Muscle of back (tissue), 11 donors: ENCODE data around the gene PIF1. TPM values are rescaled to one million over a fixed set of nuclear protein-coding genes. Genes with fewer than 3 reads are reported as not detected.
A peak's percentile ranks its signal among the peaks of the same experiment; 100 is the strongest.
"Not testable (repeated sequence)": the region's sequence is repeated elsewhere in the genome, so short reads cannot be mapped to it uniquely, and the experiment has no call there.

Experiments
- DNase-seq, 3 donors: peaks; one replicate each; pipeline versions ENCODE4 v3.0.0 to v3.0.0-alpha.2; 2013
- polyA plus RNA-seq, 10 donors: library from polyadenylated mRNA; unstranded; fragments of 120-200 nt; gene quantifications; one replicate each; pipeline ENCODE4 v1.2.1, GENCODE V29; 2013; ENCODE audit not compliant: insufficient read length in 10 of 10

PIF1 gene
- polyA plus RNA-seq, 10 donors, result 3.6 to 11.0 (median 6.1) TPM

DNA sequence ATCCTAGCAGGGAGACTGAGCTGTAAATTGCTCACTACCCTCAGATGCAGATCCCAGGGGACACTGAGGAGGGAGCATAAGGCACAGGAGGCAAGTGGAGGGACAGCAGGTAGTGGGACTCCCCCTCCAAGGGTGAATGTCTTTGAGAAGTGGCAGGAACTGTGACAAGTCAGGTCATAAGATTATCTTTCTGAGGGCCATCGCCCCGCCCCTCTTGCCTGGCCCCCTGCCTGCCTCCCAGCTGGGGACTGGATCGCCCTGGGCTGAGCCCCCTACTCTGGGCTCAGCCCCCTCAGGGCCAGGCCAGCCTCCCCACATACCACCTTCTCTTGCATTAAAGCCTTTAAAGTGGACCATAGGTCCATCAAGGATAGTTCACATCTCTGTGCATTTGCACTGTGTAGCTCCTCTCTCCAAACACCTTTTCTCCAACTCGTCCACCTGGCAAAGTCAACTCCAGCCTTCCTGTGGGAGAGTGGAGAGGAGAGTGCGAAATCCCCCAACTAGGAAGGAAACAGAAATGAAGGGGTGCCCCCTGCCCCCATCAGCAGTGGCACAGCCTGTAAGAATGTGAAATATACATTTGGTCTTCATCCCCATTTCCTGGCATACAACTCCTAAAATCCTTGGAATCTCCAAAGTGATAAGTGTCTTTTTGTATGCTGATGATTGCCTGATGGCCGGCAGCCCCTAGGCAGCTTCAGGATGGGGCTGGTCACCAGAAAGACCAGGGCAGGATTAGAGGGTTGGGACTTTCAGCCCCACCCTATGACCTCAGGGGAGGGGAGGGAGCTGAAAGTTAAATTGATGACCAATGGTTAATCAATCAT, 14.7 kb downstream of the PIF1 start:
- DNase-seq, result no peak

DNA sequence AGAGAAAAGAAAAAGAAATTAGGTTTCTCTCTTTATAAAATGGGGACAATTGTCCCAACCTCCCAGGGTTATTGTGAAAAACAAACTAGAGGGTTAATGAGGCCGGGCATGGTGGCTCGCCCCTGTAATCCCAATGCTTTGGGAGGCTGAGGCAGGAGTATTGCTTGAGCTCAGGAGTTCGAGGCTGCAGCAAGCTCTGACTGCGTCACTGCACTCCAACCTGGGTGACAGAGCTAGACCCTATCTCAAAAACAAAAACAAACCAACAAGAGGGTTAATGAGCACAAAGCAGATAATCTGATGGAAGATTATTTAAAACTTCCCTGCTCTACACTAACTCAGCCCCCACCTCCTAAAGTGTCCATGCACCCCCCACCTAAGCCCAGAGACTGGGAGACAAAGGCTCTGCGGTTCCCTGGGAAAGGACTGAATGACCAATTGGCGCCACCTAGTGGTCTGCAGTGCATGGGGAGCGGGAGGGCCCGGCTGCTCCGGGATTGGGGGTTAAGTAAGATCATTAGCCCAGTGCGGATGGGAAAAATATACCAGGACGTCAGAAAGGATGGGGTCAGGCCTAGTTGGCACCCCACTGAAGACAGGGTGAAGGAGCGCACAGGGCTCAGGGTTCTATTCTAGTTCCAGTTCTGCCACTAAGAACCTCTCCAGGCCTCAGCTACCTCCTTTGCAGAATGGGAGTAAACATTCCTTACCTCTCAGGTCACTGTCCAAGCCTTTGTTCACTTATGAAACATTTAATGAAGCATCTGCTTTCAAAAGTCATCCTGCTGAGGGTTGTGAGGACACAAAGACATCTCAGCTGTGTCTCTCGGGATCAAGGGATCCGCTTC, 15.6 kb downstream of the PIF1 start:
- DNase-seq, result peak; percentile 63 to 85 (median 79)

DNA sequence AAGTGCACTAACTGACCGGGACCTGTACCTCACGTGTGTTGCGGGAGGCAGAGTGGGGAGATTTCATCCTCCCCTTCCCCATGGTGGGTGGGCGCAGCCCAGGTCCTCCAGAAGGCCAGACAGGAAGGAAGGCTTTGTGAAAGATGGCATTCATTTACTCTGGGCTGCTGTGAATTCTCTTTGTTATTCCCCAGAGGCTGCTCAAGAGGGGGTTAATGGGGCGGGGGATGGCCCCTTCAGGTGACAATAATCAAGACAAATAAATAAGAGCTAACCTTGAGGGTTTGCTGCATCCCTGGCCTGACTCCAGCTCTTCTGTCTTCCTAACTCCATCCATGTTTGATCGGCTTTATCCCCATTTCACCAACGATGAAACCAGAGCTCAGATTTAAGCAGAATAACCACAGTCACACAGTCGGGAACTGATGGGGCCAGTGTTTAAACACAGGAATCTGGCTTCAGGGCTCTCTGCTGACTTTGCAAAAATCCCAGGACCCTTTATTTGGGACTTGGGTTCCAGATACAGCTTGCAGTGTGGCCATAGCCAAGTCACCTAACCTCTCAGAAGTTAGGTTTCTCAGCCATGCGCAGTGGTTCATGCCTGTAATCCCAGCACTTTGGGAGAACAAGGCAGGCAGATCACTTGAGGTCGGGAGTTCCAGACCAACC, 16.5 kb downstream of the PIF1 start:
- no peak for DNase-seq

- no peak for DNase-seq
Observed at GRCh38 chr15:64807751-64808222, 17.7 kb downstream of the PIF1 start.

DNA sequence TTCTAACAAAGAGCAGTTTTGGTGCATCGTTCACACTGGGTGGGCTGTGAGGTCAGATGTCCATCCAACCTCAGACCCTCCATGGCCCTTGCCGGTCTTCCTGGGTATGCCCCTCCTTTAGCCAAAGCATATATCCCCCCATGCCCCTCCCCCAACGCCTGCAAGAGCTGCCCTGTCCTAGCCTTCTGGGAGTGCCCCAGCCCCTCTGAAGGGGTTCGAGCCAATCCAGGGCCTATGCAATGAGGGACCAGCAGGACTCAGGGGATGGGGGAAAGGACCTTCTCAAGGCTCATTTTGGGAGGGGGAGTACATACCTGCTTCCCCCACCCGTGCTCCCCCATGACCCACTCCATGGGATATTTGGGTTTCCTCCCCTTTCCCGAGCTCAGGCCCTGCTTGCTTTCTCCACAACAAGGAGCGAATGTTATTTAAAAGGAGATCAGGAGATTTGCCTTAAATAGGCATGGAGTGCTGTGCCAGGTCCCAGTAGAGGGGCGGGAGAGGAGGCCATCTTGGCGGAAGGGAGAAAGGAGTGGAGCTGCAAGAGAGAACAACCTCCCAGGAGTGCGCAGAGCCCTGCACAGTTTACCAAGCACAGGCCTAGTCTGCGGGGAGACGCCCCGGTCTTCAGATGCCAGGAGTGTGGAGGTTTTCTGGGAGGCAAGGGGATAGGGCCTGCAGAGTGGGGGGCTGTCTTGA, 18.2 kb downstream of the PIF1 start:
- no peak for DNase-seq

GRCh38 chr15:64806509-64806908, 18.9 kb downstream of the PIF1 start:
- DNase-seq, result no peak

- no peak for DNase-seq
Observed at GRCh38 chr15:64804619-64805018, 20.8 kb downstream of the PIF1 start.

DNA sequence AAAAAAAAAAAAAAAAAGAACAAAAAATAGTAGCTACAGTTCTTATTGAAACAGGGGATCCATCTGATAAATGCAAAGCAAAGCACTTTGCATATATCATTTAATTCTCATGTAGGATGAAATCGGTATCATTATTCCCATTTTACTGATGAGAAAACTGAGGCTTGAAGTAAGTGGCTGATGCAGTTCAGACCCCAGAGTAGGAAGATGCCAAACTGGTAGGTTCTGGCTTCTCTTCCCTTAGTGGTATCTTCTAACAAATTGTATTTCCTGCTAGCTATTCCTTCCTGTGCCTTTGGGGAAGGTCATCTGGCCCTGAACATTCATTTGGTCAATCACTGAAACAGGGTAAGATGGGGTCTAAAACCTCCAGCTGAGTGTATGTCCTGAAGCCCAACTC, 21.9 kb downstream of the PIF1 start:
- DNase-seq, result no peak

DNA sequence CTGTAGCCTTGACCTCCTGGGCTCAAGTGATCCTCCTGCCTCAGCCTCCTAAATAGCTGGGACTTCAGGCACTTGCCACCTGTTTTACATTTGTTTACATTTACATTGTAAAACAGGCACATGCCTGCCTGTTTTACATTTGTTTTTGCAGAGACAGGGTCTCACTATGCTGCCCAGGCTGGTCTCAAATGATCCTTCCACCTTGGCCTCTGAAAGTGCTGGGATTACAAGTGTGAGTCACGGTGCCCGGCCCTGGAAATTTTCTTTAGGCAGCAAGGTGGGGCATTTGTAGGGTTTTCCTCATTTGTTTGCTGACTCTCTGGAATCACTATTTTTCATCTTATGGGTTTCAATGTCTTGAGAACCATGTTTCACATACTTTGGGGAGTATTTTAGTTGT, 25.0 kb downstream of the PIF1 start:
- DNase-seq, result no peak

DNA sequence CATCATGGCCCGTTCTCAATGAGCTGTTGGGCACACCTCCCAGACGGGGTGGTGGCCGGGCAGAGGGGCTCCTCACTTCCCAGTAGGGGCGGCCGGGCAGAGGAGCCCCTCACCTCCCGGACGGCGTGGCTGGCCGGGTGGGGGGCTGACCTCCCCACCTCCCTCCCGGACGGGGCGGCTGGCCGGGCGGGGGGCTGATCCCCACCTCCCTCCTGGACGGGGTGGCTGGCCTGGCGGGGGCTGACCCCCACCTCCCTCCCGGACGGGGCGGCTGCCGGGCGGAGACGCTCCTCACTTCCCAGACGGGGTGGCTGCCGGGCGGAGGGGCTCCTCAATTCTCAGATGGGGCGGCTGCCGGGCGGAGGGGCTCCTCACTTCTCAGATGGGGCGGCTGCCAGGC, 26.5 kb downstream of the PIF1 start:
- DNase-seq, result not testable (repeated sequence)

DNA sequence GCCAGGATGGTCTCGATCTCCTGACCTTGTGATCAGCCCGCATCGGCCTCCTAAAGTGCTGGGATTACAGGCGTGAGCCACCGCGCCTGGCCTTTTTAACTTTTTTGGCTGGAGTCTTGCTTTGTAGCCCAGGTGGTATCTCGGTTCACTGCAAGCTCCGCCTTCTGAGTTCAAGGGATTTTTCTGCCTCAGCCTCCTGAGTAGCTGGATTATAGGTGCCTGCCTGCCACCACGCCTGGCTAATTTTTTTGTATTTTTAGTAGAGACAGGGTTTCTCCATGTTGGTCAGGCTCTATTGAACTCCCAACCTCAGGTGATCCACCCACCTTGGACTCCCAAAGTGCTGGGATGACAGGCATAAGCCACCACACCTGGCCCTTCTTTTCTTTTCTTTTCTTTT, 29.5 kb downstream of the PIF1 start:
- DNase-seq, result not testable (repeated sequence)

GRCh38 chr15:64795299-64795698, 30.1 kb downstream of the PIF1 start:
- DNase-seq, result not testable (repeated sequence)

DNA sequence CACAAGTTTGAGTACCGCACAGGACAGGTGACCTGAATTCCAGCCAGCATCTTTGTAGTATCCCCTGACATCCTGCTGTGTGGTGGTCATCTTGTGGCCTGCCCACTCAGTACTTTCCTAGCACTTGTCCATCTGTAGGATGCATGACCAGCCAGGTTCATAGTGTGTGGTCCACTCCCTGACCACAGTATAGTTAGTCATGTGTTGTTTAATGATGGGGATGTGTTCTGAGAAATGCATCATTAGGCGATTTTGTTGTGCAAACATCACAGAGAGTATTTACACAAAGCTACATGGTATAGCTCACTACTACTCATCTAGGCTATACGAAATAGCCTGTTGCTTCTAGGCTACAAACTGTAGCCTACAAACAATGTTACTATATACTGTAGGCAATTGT, 33.2 kb downstream of the PIF1 start:
- DNase-seq, result no peak

DNA sequence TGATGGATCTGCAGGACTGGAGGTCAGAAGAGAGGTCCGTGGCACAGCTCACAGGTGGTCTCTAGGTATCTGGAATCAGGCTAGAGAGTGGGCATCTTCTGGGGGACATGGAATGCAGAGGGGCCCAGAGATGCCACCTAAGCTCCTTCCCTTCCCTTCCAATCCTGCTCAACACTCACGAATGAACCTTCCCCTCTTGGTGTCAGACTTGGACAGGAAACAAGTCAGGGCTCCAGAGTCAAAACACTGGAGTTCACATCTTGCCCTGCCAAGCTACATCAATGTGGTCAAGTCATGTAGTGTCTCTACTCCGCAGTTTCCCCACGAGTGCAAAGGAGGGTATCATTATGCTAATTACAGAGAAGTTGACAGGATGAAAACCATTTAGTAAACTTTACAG, 34.0 kb downstream of the PIF1 start:
- DNase-seq, result no peak

DNA sequence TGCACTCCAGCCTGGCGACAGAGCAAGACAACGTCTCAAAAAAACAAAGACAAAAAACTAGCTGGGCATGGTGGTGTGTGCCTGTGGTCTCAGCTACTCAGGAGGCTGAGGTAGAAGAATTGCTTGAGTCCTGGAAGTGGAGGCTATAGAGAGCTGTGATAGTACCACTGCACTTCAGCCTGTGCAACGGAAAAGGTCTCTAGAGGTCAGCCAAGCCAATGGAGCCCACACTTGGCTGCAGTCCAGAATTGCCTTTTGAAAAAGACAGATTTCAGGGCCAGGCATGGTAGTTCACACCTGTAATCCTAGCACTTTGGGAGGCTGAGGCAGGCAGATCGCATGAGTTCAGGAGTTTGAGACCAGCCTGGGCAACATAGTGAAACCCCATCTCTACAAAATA, 41.7 kb downstream of the PIF1 start:
- DNase-seq, result no peak

- no peak for DNase-seq
Observed at GRCh38 chr15:64782751-64783150, 42.7 kb downstream of the PIF1 start.

GRCh38 chr15:64781299-64781698, 44.1 kb downstream of the PIF1 start:
- DNase-seq, result no peak

DNA sequence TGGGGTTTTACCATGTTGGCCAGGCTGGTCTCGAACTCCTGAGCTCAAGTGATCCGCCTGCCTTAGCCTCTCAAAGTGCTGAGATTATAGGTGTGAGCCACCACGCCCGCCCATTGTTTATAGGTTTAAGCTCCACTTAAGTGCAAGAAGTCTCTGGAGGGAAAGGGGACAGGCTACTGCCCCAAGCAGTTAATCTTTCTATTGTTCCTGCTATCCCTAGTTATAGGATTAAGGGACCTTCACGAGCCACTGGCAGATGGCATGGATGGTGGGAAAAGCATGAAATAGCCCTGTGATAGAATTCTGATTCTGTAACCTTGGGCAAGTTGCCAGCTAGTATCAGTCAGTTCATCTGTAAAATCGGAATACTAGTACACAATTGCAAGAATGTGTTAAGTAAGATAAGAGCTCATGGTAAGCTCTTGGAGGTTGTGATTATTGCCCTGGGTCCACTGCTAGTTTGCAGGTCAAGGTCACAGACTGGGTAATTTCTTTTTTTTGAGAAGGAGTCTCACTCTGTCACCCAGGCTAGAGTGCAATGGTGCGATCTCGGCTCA, 44.8 kb downstream of the PIF1 start:
- DNase-seq, result no peak

GRCh38 chr15:64779630-64780029, 45.8 kb downstream of the PIF1 start:
- DNase-seq, result no peak

GRCh38 chr15:64779024-64779423, 46.4 kb downstream of the PIF1 start:
- DNase-seq, result no peak

GRCh38 chr15:64776402-64776786, 49.1 kb downstream of the PIF1 start:
- no peak for DNase-seq
